ENCODE data around the gene PFDN2. TPM values are rescaled to one million over a fixed set of nuclear protein-coding genes. Genes with fewer than 3 reads are reported as not detected.

PFDN2 gene
- total and polyA plus RNA-seq, 2 of the 8 experiments (the other 6 are each of a cell fraction or from before 2014, with no cell fraction given) = 66.2 to 71.2 TPM

- no peak for TF ChIP-seq TAF7 (optimal IDR thresholded peaks at IDR 0.05; ENCODE audit: borderline replicate concordance, low read depth, low read length)
Observed at GRCh38 chr1:161085165-161085564, 32.7 kb downstream of the PFDN2 start (continued).

Data from H1 (cell line).